GM23338 (cell line): ENCODE results near the gene IGBP1.

Source experiments
- EZH2 ChIP-seq: fragments of 200-600 bp; sonication (generic); IDR thresholded peaks from one replicate; pipeline ENCODE4 v1.8.0; 2017; ENCODE audit warnings: antibody characterized with exemption, mild to moderate bottlenecking, low read depth; ENCODE audit not compliant: unreplicated experiment
- NANOG ChIP-seq: IDR thresholded peaks from 2 replicates; pipeline ENCODE4 v1.6.1; 2016; ENCODE audit warnings: antibody characterized with exemption, borderline replicate concordance
- POLR2AphosphoS5 ChIP-seq: IDR thresholded peaks from 2 replicates; pipeline ENCODE4 v1.6.1; 2016; ENCODE audit warnings: antibody characterized with exemption, low read depth
- TF ChIP-seq, protein P1 (sequence below): IDR thresholded peaks from one replicate; pipeline ENCODE4 v1.6.1; 2018; ENCODE audit warnings: antibody characterized with exemption; ENCODE audit not compliant: unreplicated experiment
- TF ChIP-seq, protein P2 (sequence below), 2 experiments: fragments of 200-600 bp in 1 of 2; sonication (generic) in 1 of 2; conservative IDR thresholded peaks; 2 replicates each; pipeline versions ENCODE4 v1.5.1 to v1.6.1; 2016 to 2017; ENCODE audit warnings: antibody characterized with exemption in 2 of 2, low read depth in 2 of 2, mild to moderate bottlenecking in 2 of 2, moderate library complexity in 1 of 2
- TF ChIP-seq, protein P3 (sequence below): IDR thresholded peaks from 2 replicates; pipeline ENCODE4 v1.6.1; 2016; ENCODE audit warnings: antibody characterized with exemption

DNA sequence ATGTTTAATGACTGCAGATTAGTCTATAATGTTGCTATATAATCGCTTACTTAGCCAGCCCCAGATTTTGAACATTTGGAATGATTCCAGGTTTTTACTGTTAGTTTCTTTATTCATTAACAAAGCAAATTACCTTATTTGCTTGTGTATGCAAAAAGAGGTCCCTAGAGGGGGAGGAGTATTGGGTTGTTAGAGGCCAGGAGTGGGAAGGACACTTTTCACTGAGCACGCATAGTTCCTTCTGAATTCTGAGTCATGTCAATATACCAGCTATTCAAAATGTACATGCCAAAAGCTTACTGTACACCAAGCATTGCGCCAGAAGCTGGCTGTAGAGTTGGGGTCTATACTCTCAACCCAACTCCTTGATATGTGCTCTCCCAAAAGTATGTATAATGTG, 39.0 kb downstream of the IGBP1 start:
- TF ChIP-seq, protein P1, sequence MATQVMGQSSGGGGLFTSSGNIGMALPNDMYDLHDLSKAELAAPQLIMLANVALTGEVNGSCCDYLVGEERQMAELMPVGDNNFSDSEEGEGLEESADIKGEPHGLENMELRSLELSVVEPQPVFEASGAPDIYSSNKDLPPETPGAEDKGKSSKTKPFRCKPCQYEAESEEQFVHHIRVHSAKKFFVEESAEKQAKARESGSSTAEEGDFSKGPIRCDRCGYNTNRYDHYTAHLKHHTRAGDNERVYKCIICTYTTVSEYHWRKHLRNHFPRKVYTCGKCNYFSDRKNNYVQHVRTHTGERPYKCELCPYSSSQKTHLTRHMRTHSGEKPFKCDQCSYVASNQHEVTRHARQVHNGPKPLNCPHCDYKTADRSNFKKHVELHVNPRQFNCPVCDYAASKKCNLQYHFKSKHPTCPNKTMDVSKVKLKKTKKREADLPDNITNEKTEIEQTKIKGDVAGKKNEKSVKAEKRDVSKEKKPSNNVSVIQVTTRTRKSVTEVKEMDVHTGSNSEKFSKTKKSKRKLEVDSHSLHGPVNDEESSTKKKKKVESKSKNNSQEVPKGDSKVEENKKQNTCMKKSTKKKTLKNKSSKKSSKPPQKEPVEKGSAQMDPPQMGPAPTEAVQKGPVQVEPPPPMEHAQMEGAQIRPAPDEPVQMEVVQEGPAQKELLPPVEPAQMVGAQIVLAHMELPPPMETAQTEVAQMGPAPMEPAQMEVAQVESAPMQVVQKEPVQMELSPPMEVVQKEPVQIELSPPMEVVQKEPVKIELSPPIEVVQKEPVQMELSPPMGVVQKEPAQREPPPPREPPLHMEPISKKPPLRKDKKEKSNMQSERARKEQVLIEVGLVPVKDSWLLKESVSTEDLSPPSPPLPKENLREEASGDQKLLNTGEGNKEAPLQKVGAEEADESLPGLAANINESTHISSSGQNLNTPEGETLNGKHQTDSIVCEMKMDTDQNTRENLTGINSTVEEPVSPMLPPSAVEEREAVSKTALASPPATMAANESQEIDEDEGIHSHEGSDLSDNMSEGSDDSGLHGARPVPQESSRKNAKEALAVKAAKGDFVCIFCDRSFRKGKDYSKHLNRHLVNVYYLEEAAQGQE: no peak
- TF ChIP-seq, protein P2, sequence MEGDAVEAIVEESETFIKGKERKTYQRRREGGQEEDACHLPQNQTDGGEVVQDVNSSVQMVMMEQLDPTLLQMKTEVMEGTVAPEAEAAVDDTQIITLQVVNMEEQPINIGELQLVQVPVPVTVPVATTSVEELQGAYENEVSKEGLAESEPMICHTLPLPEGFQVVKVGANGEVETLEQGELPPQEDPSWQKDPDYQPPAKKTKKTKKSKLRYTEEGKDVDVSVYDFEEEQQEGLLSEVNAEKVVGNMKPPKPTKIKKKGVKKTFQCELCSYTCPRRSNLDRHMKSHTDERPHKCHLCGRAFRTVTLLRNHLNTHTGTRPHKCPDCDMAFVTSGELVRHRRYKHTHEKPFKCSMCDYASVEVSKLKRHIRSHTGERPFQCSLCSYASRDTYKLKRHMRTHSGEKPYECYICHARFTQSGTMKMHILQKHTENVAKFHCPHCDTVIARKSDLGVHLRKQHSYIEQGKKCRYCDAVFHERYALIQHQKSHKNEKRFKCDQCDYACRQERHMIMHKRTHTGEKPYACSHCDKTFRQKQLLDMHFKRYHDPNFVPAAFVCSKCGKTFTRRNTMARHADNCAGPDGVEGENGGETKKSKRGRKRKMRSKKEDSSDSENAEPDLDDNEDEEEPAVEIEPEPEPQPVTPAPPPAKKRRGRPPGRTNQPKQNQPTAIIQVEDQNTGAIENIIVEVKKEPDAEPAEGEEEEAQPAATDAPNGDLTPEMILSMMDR (conservative IDR thresholded peaks at IDR 0.05; ENCODE audit: low read depth in 2 of 2): no peak
- no peak for TF ChIP-seq EZH2
- TF ChIP-seq POLR2AphosphoS5: no peak
- no peak for TF ChIP-seq NANOG
- TF ChIP-seq, protein P3, sequence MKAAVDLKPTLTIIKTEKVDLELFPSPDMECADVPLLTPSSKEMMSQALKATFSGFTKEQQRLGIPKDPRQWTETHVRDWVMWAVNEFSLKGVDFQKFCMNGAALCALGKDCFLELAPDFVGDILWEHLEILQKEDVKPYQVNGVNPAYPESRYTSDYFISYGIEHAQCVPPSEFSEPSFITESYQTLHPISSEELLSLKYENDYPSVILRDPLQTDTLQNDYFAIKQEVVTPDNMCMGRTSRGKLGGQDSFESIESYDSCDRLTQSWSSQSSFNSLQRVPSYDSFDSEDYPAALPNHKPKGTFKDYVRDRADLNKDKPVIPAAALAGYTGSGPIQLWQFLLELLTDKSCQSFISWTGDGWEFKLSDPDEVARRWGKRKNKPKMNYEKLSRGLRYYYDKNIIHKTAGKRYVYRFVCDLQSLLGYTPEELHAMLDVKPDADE: no peak
